Fibroblast of lung (primary cell): Measurements from ENCODE around the gene ABCG2. TPM values are rescaled to one million over a fixed set of nuclear protein-coding genes. Genes with fewer than 3 reads are reported as not detected.
A peak's percentile ranks its signal among the peaks of the same experiment; 100 is the strongest.

Source experiments
- DNase-seq, 2 donors: peaks; one replicate each; pipeline versions ENCODE4 v3.0.0 to v3.0.0-alpha.2; 2010; ENCODE audit warnings: low read depth in 2 of 2
- H2AFZ ChIP-seq: 2 replicates; pipeline ENCODE4 v1.5.1; 2012; ENCODE audit warnings: low read length, control low read depth, inconsistent platforms
- H3K27ac ChIP-seq: 2 replicates; pipeline ENCODE4 v1.5.1; 2011; ENCODE audit warnings: low read length, control low read depth; ENCODE audit not compliant: insufficient read depth
- H3K27me3 ChIP-seq: 2 replicates; pipeline ENCODE4 v1.5.1; 2011; ENCODE audit warnings: mild to moderate bottlenecking, low read length; ENCODE audit not compliant: control insufficient read depth, insufficient read depth
- H3K36me3 ChIP-seq: 2 replicates; pipeline ENCODE4 v1.5.1; 2011; ENCODE audit warnings: low read length; ENCODE audit not compliant: control insufficient read depth, insufficient read depth
- H3K4me1 ChIP-seq: 2 replicates; pipeline ENCODE4 v1.5.1; 2011; ENCODE audit warnings: low read length; ENCODE audit not compliant: control insufficient read depth, insufficient read depth; ENCODE audit errors: extremely low read depth
- H3K4me2 ChIP-seq: 2 replicates; pipeline ENCODE4 v1.5.1; 2011; ENCODE audit warnings: low read length, control low read depth; ENCODE audit not compliant: insufficient read depth; ENCODE audit errors: extremely low read depth
- H3K4me3 ChIP-seq, 4 experiments: fragments of 200-600 bp in 1 of 4; sonication (generic) in 1 of 4; replicated peaks in 1 of 4; 2 replicates each; pipeline ENCODE4 v1.5.1; 2011 to 2016; ENCODE audit warnings: low read length in 4 of 4, low read depth in 3 of 4, mild to moderate bottlenecking in 3 of 4, control low read depth in 2 of 4, inconsistent platforms in 1 of 4, mixed read lengths in 1 of 4; ENCODE audit not compliant: insufficient read depth in 1 of 4; ENCODE audit errors: control extremely low read depth in 1 of 4
- H3K79me2 ChIP-seq: 2 replicates; pipeline ENCODE4 v1.5.1; 2012; ENCODE audit warnings: mild to moderate bottlenecking, low read length, inconsistent platforms; ENCODE audit not compliant: control insufficient read depth, insufficient read depth
- H3K9ac ChIP-seq: 2 replicates; pipeline ENCODE4 v1.5.1; 2011; ENCODE audit warnings: mild to moderate bottlenecking, low read length, control low read depth; ENCODE audit not compliant: insufficient read depth
- H3K9me3 ChIP-seq: 2 replicates; pipeline ENCODE4 v1.5.1; 2012; ENCODE audit warnings: low read depth, low read length; ENCODE audit not compliant: control insufficient read depth, insufficient read depth
- H4K20me1 ChIP-seq: 2 replicates; pipeline ENCODE4 v1.5.1; 2011; ENCODE audit warnings: low read length; ENCODE audit not compliant: control insufficient read depth, insufficient read depth; ENCODE audit errors: extremely low read depth
- CTCF ChIP-seq, 2 donors: IDR thresholded peaks in 1 of 2; conservative IDR thresholded peaks in 1 of 2; 1 replicate in 1 of 2; 2 replicates in 1 of 2; pipeline ENCODE4 v1.5.1; 2011 to 2012; ENCODE audit warnings: low read length in 2 of 2, control low read depth in 1 of 2, inconsistent platforms in 1 of 2, low read depth in 1 of 2, mild to moderate bottlenecking in 1 of 2
- EZH2 ChIP-seq: IDR thresholded peaks from 2 replicates; pipeline ENCODE4 v1.5.1; 2012; ENCODE audit warnings: low read length, control low read depth, mild to moderate bottlenecking; ENCODE audit errors: missing control alignments
- polyA minus RNA-seq: library from RNA; depleted of rRNA, polyadenylated mRNA; stranded (reverse); fragments of >200 nt; gene quantifications from 2 replicates; pipeline ENCODE4 v1.2.3, GENCODE V29; 2011; ENCODE audit warnings: low replicate concordance
- polyA plus RNA-seq, 2 donors: library from polyadenylated mRNA; depleted of rRNA in 1 of 2; stranded (reverse) in 1 of 2; unstranded in 1 of 2; fragments of >200 nt; gene quantifications; 2 replicates each; pipeline ENCODE4 v1.2.1, GENCODE V29; 2011 to 2012; ENCODE audit warnings: missing spikeins in 1 of 2
- total RNA-seq: library from RNA; depleted of rRNA; stranded (reverse); fragments of >200 nt; gene quantifications from 2 replicates; pipeline ENCODE4 v1.2.1, GENCODE V29; 2014

The ABCG2 gene
- total RNA-seq (0.51 and 1.3 TPM in 2 replicates), polyA plus RNA-seq (4.5 and 5.5 TPM in 2 replicates), polyA minus RNA-seq (2.1 and 2.2 TPM in 2 replicates)
- 2.7 and 4.1 TPM in 2 replicates for polyA plus RNA-seq (2012)

GRCh38 chr4:88158489-88159228 is at the start of gene ABCG2:
Gene ABCG2 (minus strand): TSS chr4:88158639. CDS start chr4:88139995, 18,644 bp downstream.
- H3K79me2 ChIP-seq: no peaks in the 10 kb centered on the region
- DNase-seq: peak; percentile 46 to 72
- no peaks in the 10 kb centered on the region for H3K36me3 ChIP-seq
- peak within 1 kb of the TSS; percentile 98 for H2AFZ ChIP-seq
- no peaks in the 10 kb centered on the region for H4K20me1 ChIP-seq
- H3K4me1 ChIP-seq: peaks cover 2% of the 10 kb centered on the region
- peak within 1 kb of the TSS; percentile 58 to 84 (median 74) for H3K4me3 ChIP-seq
- TF ChIP-seq CTCF (conservative IDR thresholded peaks at IDR 0.05 in 1 of 2, IDR thresholded peaks at IDR 0.05 in 1 of 2; ENCODE audit: low read depth in 1 of 2, low read length in 2 of 2) (no peak), EZH2 (no peak)
- peak within 1 kb of the TSS; percentile 71 for H3K27ac ChIP-seq
- H3K9ac ChIP-seq: peak within 1 kb of the TSS; percentile 73
- peak within 1 kb of the TSS; percentile 96 for H3K4me2 ChIP-seq
- H3K9me3 ChIP-seq: no peaks in the 10 kb centered on the region
- no peaks in the 10 kb centered on the region for H3K27me3 ChIP-seq

- Histone ChIP-seq H3K4me1 (no peaks in the 10 kb centered on the region), H3K27me3 (no peaks in the 10 kb centered on the region), H3K79me2 (no peaks in the 10 kb centered on the region), H3K27ac (no peak overlapping the region), H4K20me1 (no peaks in the 10 kb centered on the region), H3K36me3 (no peaks in the 10 kb centered on the region), H3K4me2 (no peak overlapping the region), H2AFZ (no peak overlapping the region), H3K9ac (no peak overlapping the region), H3K9me3 (no peaks in the 10 kb centered on the region), H3K4me3 (no peak overlapping the region)
- no peak for DNase-seq
- TF ChIP-seq CTCF (conservative IDR thresholded peaks at IDR 0.05 in 1 of 2, IDR thresholded peaks at IDR 0.05 in 1 of 2; ENCODE audit: low read depth in 1 of 2, low read length in 2 of 2) (no peak), EZH2 (no peak)
Observed at GRCh38 chr4:88208156-88208555, 49.7 kb upstream of the ABCG2 start.

- H3K4me1 ChIP-seq: no peaks in the 10 kb centered on the region
- DNase-seq: no peak
- H3K79me2 ChIP-seq: no peaks in the 10 kb centered on the region
- no peaks in the 10 kb centered on the region for H3K27me3 ChIP-seq
- no peaks in the 10 kb centered on the region for H3K9me3 ChIP-seq
- no peaks in the 10 kb centered on the region for H3K36me3 ChIP-seq
- no peak overlapping the region for H3K27ac ChIP-seq
- no peaks in the 10 kb centered on the region for H4K20me1 ChIP-seq
- H2AFZ ChIP-seq: no peak overlapping the region
- TF ChIP-seq EZH2 (no peak), CTCF (conservative IDR thresholded peaks at IDR 0.05 in 1 of 2, IDR thresholded peaks at IDR 0.05 in 1 of 2; ENCODE audit: low read depth in 1 of 2, low read length in 2 of 2) (no peak)
- no peak overlapping the region for H3K4me2 ChIP-seq
- no peak overlapping the region for H3K9ac ChIP-seq
- H3K4me3 ChIP-seq: no peak overlapping the region
Observed at GRCh38 chr4:88207171-88207570, 48.7 kb upstream of the ABCG2 start.
